HEK293 (cell line): ENCODE data around the gene SAMD5.

ENCODE experiments used
- CTCF ChIA-PET: fragments of 350-600 bp; formaldehyde crosslinking; extraction: SDS; loops from one replicate; lab custom pipeline; 2021; ENCODE audit warnings: antibody characterized with exemption; lab: Yijun Ruan, JAX
- POLR2A ChIA-PET: fragments of 300-600 bp; formaldehyde crosslinking; extraction: SDS; loops from one replicate; lab custom pipeline; 2020; ENCODE audit warnings: antibody characterized with exemption, inconsistent platforms; lab: Yijun Ruan, JAX
- H3K27ac ChIP-seq: fragments of 200-500 bp; sonication (Bioruptor generic); 2 replicates; pipeline ENCODE4 v1.5.1; 2014; ENCODE audit warnings: low read depth, low read length, control low read depth, inconsistent platforms; ENCODE audit errors: extremely low read depth
- H3K36me3 ChIP-seq, 2 experiments: fragments of 200-500 bp in 1 of 2; sonication (Bioruptor generic) in 1 of 2; 1 replicate in 1 of 2; 2 replicates in 1 of 2; pipeline ENCODE4 v1.5.1; 2014 to 2017; ENCODE audit warnings: inconsistent platforms in 2 of 2, low read length in 2 of 2; ENCODE audit not compliant: control insufficient read depth in 2 of 2, insufficient read depth in 1 of 2
- H3K4me1 ChIP-seq: fragments of 200-500 bp; sonication (Bioruptor generic); 2 replicates; pipeline ENCODE4 v1.5.1; 2014; ENCODE audit warnings: mild to moderate bottlenecking, low read length, inconsistent platforms; ENCODE audit not compliant: control insufficient read depth, insufficient read depth
- H3K4me3 ChIP-seq: 2 replicates; pipeline ENCODE4 v1.5.1; 2011; ENCODE audit warnings: low read depth, mild to moderate bottlenecking, control low read depth, low read length, moderate library complexity
- H3K9me3 ChIP-seq: fragments of 200-500 bp; sonication (Bioruptor generic); 2 replicates; pipeline ENCODE4 v1.5.1; 2014; ENCODE audit warnings: low read depth, low read length, inconsistent platforms; ENCODE audit not compliant: control insufficient read depth, insufficient read depth
- EGR2 ChIP-seq: fragments of 450-650 bp; formaldehyde crosslinking; IDR thresholded peaks from 2 replicates; pipeline ENCODE4 v1.5.1; 2016; ENCODE audit warnings: low read depth, missing biosample characterization, missing genetic modification characterization
- ELK4 ChIP-seq: IDR thresholded peaks from 2 replicates; pipeline ENCODE4 v1.6.1; 2011; ENCODE audit warnings: mild to moderate bottlenecking, low read depth, low read length, borderline replicate concordance
- KLF10 ChIP-seq: fragments of 450-650 bp; IDR thresholded peaks from 2 replicates; pipeline ENCODE4 v1.5.1; 2018; ENCODE audit warnings: missing biosample characterization, mild to moderate bottlenecking, missing genetic modification characterization
- MZF1 ChIP-seq: fragments of 450-650 bp; formaldehyde crosslinking; IDR thresholded peaks from 2 replicates; pipeline ENCODE4 v1.5.1; 2017; ENCODE audit warnings: missing biosample characterization, missing genetic modification characterization, borderline replicate concordance
- SP3 ChIP-seq: fragments of 450-650 bp; formaldehyde crosslinking; IDR thresholded peaks from 2 replicates; pipeline ENCODE4 v1.5.1; 2016; ENCODE audit warnings: missing biosample characterization, missing genetic modification characterization
- ZBTB26 ChIP-seq: fragments of 450-650 bp; formaldehyde crosslinking; optimal IDR thresholded peaks from 2 replicates; pipeline ENCODE3; 2016; ENCODE audit warnings: missing biosample characterization, mild to moderate bottlenecking, missing genetic modification characterization
- ZBTB8A ChIP-seq: fragments of 450-650 bp; formaldehyde crosslinking; IDR thresholded peaks from 2 replicates; pipeline ENCODE4 v1.5.1; 2016; ENCODE audit warnings: missing biosample characterization, missing genetic modification characterization
- ZFHX2 ChIP-seq: fragments of 450-650 bp; formaldehyde crosslinking; conservative IDR thresholded peaks from 2 replicates; pipeline ENCODE4 v1.5.1; 2016; ENCODE audit warnings: missing biosample characterization, missing genetic modification characterization
- ZFP69B ChIP-seq: fragments of 450-650 bp; formaldehyde crosslinking; IDR thresholded peaks from 2 replicates; pipeline ENCODE4 v1.5.1; 2016; ENCODE audit warnings: missing biosample characterization, missing genetic modification characterization
- ZIC2 ChIP-seq: fragments of 450-650 bp; formaldehyde crosslinking; IDR thresholded peaks from 2 replicates; pipeline ENCODE4 v1.5.1; 2016; ENCODE audit warnings: missing biosample characterization, missing genetic modification characterization
- ZNF10 ChIP-seq: fragments of 450-650 bp; formaldehyde crosslinking; IDR thresholded peaks from 2 replicates; pipeline ENCODE4 v1.5.1; 2017; ENCODE audit warnings: missing biosample characterization, missing genetic modification characterization
- ZNF114 ChIP-seq: fragments of 450-650 bp; formaldehyde crosslinking; IDR thresholded peaks from 2 replicates; pipeline ENCODE4 v1.5.0; 2017; ENCODE audit warnings: missing biosample characterization, missing genetic modification characterization
- ZNF2 ChIP-seq: fragments of 450-650 bp; formaldehyde crosslinking; IDR thresholded peaks from 2 replicates; pipeline ENCODE4 v1.5.1; 2016; ENCODE audit warnings: missing biosample characterization, missing genetic modification characterization
- ZNF214 ChIP-seq: fragments of 450-650 bp; formaldehyde crosslinking; IDR thresholded peaks from 2 replicates; pipeline ENCODE4 v1.5.1; 2017; ENCODE audit warnings: missing biosample characterization, mild to moderate bottlenecking, missing genetic modification characterization, borderline replicate concordance
- ZNF221 ChIP-seq: fragments of 450-650 bp; formaldehyde crosslinking; IDR thresholded peaks from 2 replicates; pipeline ENCODE4 v1.5.1; 2017; ENCODE audit warnings: missing biosample characterization, missing genetic modification characterization, borderline replicate concordance
- ZNF335 ChIP-seq: fragments of 450-650 bp; formaldehyde crosslinking; conservative IDR thresholded peaks from 2 replicates; pipeline ENCODE4 v1.5.1; 2016; ENCODE audit warnings: missing biosample characterization, missing genetic modification characterization
- ZNF391 ChIP-seq: fragments of 450-650 bp; formaldehyde crosslinking; IDR thresholded peaks from 2 replicates; pipeline ENCODE4 v1.5.1; 2016; ENCODE audit warnings: low read depth, missing biosample characterization, missing genetic modification characterization, borderline replicate concordance
- ZNF394 ChIP-seq: fragments of 450-650 bp; formaldehyde crosslinking; IDR thresholded peaks from 2 replicates; pipeline ENCODE4 v1.5.1; 2016; ENCODE audit warnings: missing biosample characterization, missing genetic modification characterization, mild to moderate bottlenecking, moderate library complexity, borderline replicate concordance
- ZNF404 ChIP-seq: fragments of 450-650 bp; formaldehyde crosslinking; IDR thresholded peaks from 2 replicates; pipeline ENCODE4 v1.5.1; 2017; ENCODE audit warnings: missing biosample characterization, missing genetic modification characterization
- ZNF426 ChIP-seq: fragments of 450-650 bp; formaldehyde crosslinking; IDR thresholded peaks from 2 replicates; pipeline ENCODE4 v1.5.1; 2017; ENCODE audit warnings: missing biosample characterization, missing genetic modification characterization, mild to moderate bottlenecking, inconsistent platforms, moderate library complexity
- ZNF501 ChIP-seq: fragments of 450-650 bp; formaldehyde crosslinking; IDR thresholded peaks from 2 replicates; pipeline ENCODE4 v1.5.1; 2016; ENCODE audit warnings: missing biosample characterization, missing genetic modification characterization
- ZNF549 ChIP-seq: fragments of 450-650 bp; IDR thresholded peaks from 2 replicates; pipeline ENCODE4 v1.5.1; 2018; ENCODE audit warnings: missing biosample characterization, missing genetic modification characterization, mild to moderate bottlenecking, inconsistent platforms, moderate library complexity
- ZNF561 ChIP-seq: fragments of 450-650 bp; IDR thresholded peaks from 2 replicates; pipeline ENCODE4 v1.5.1; 2018; ENCODE audit warnings: missing biosample characterization, missing genetic modification characterization, borderline replicate concordance
- ZNF629 ChIP-seq: fragments of 450-650 bp; formaldehyde crosslinking; IDR thresholded peaks from 2 replicates; pipeline ENCODE4 v1.5.1; 2017; ENCODE audit warnings: missing biosample characterization, missing genetic modification characterization
- ZNF747 ChIP-seq: fragments of 450-650 bp; formaldehyde crosslinking; IDR thresholded peaks from 2 replicates; pipeline ENCODE4 v1.5.1; 2016; ENCODE audit warnings: missing biosample characterization, missing genetic modification characterization
- ZNF785 ChIP-seq: fragments of 450-650 bp; formaldehyde crosslinking; IDR thresholded peaks from 2 replicates; pipeline ENCODE4 v1.5.1; 2016; ENCODE audit warnings: missing biosample characterization, missing genetic modification characterization
- ZSCAN30 ChIP-seq: fragments of 450-650 bp; IDR thresholded peaks from 2 replicates; pipeline ENCODE4 v1.5.1; 2018; ENCODE audit warnings: missing biosample characterization, mild to moderate bottlenecking, missing genetic modification characterization, moderate library complexity
- ZXDB ChIP-seq: fragments of 450-650 bp; formaldehyde crosslinking; IDR thresholded peaks from 2 replicates; pipeline ENCODE4 v1.5.1; 2016; ENCODE audit warnings: missing biosample characterization, missing genetic modification characterization
- TF ChIP-seq, protein P1 (sequence below): fragments of 450-650 bp; formaldehyde crosslinking; IDR thresholded peaks from 2 replicates; pipeline ENCODE4 v1.5.1; 2016; ENCODE audit warnings: missing biosample characterization, missing genetic modification characterization
- TF ChIP-seq, protein P2 (sequence below): fragments of 450-650 bp; formaldehyde crosslinking; IDR thresholded peaks from 2 replicates; pipeline ENCODE4 v1.5.1; 2017; ENCODE audit warnings: missing biosample characterization, missing genetic modification characterization

Gene SAMD5

GRCh38 chr6:147508042-147508865 lies at the start of gene SAMD5:
Gene SAMD5 (plus strand): TSS chr6:147508690. CDS start chr6:147508929, 239 bp downstream.
- peak within 1 kb of the TSS; percentile 79 for H3K4me3 ChIP-seq
- ChIA-PET CTCF (interaction anchor here (0.5 to 5.4 kb wide), 26 partner anchors 8 to 955 kb away, joined by 3 to 80 read pairs (median 4); no protein-coding TSS in a partner anchor), POLR2A (interaction anchor here (0.6 to 1.4 kb wide), 3 partner anchors 39 to 893 kb away, joined by 3 to 4 read pairs (median 3); no protein-coding TSS in a partner anchor)
- peaks cover 11% of the 10 kb centered on the region for H3K4me1 ChIP-seq
- H3K9me3 ChIP-seq = no peaks in the 10 kb centered on the region
- H3K27ac ChIP-seq = peak within 1 kb of the TSS; percentile 80
- H3K36me3 ChIP-seq = no peaks in the 10 kb centered on the region
- TF ChIP-seq ZNF747 (no peak), ZXDB (no peak; the same call in 1 of the 2 replicates), ZNF391 (tag by site-specific recombination) (no peak), ZNF549 (peak; percentile 97), EGR2 (no peak), ZNF335 (tag by site-specific recombination) (peak; percentile 54), SP3 (tag by site-specific recombination) (peak; percentile 7; the same call in 1 of the 2 replicates), ZBTB8A (tag by site-specific recombination) (peak; percentile 94), ZNF561 (tag by site-specific recombination) (0 out of 2 replicates have a peak, but pooled peaks have one; percentile 29), ZNF501 (tag by site-specific recombination) (no peak), ZNF785 (tag by site-specific recombination) (peak; percentile 31; the same call in 1 of the 2 replicates), ZNF214 (tag by site-specific recombination) (no peak), ZSCAN30 (tag by site-specific recombination) (0 out of 2 replicates have a peak, but pooled peaks have one; percentile 31), ZBTB26 (tag by site-specific recombination) (peak; percentile 75), ZNF114 (no peak), ZNF394 (tag by site-specific recombination) (peak; percentile 59; the same call in 1 of the 2 replicates), ZNF404 (tag by site-specific recombination) (no peak), MZF1 (tag by site-specific recombination) (no peak; the same call in 1 of the 2 replicates), ZNF2 (peak; percentile 46), ZNF221 (no peak), KLF10 (tag by site-specific recombination) (peak; percentile 75; the same call in 1 of the 2 replicates), ELK4 (no peak), ZNF10 (0 out of 2 replicates have a peak, but pooled peaks have one; percentile 33), ZIC2 (peak; percentile 49; the same call in 1 of the 2 replicates), ZNF426 (no peak), ZFP69B (no peak), ZFHX2 (tag by site-specific recombination) (peak; percentile 39; the same call in 1 of the 2 replicates), ZNF629 (no peak)
- TF ChIP-seq, protein P1, sequence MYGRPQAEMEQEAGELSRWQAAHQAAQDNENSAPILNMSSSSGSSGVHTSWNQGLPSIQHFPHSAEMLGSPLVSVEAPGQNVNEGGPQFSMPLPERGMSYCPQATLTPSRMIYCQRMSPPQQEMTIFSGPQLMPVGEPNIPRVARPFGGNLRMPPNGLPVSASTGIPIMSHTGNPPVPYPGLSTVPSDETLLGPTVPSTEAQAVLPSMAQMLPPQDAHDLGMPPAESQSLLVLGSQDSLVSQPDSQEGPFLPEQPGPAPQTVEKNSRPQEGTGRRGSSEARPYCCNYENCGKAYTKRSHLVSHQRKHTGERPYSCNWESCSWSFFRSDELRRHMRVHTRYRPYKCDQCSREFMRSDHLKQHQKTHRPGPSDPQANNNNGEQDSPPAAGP (tag by site-specific recombination) = 0 out of 2 replicates have a peak, but pooled peaks have one; percentile 13
- TF ChIP-seq, protein P2, sequence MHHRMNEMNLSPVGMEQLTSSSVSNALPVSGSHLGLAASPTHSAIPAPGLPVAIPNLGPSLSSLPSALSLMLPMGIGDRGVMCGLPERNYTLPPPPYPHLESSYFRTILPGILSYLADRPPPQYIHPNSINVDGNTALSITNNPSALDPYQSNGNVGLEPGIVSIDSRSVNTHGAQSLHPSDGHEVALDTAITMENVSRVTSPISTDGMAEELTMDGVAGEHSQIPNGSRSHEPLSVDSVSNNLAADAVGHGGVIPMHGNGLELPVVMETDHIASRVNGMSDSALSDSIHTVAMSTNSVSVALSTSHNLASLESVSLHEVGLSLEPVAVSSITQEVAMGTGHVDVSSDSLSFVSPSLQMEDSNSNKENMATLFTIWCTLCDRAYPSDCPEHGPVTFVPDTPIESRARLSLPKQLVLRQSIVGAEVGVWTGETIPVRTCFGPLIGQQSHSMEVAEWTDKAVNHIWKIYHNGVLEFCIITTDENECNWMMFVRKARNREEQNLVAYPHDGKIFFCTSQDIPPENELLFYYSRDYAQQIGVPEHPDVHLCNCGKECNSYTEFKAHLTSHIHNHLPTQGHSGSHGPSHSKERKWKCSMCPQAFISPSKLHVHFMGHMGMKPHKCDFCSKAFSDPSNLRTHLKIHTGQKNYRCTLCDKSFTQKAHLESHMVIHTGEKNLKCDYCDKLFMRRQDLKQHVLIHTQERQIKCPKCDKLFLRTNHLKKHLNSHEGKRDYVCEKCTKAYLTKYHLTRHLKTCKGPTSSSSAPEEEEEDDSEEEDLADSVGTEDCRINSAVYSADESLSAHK (tag by site-specific recombination) = no peak
